ENCODE results near the gene SPINK1. TPM values are rescaled to one million over a fixed set of nuclear protein-coding genes. Genes with fewer than 3 reads are reported as not detected.

The SPINK1 gene
- total and polyA plus RNA-seq, 2 of the 4 experiments (the other 2 are of a cell fraction): not detected

- Histone ChIP-seq H3K4me2 (ENCODE audit: low read depth, low read length) (no peak within 1 kb of the TSS), H2AK9ac (replicated peaks; ENCODE audit: low read depth, low read length, poor library complexity) (no peak within 1 kb of the TSS), H2AFZ (replicated peaks; ENCODE audit: low read length, poor library complexity) (peak within 1 kb of the TSS; percentile 34), H3K9me1 (ENCODE audit: insufficient read depth, low read length) (no peaks in the 10 kb centered on the region), H4K5ac (ENCODE audit: low read depth, low read length) (no peak within 1 kb of the TSS), H3K27ac (ENCODE audit: insufficient read depth, low read length) (no peak within 1 kb of the TSS), H3K4me3 (ENCODE audit: insufficient read depth, low read depth, low read length) (no peak within 1 kb of the TSS), H4K91ac (ENCODE audit: insufficient read depth, low read depth, low read length) (no peak within 1 kb of the TSS), H3K14ac (replicated peaks; ENCODE audit: low read depth, low read length) (no peak within 1 kb of the TSS), H2BK20ac (ENCODE audit: low read depth, low read length) (no peak within 1 kb of the TSS), H2BK15ac (ENCODE audit: low read depth, low read length) (no peak within 1 kb of the TSS), H3K27me3 (ENCODE audit: control insufficient read depth, insufficient read depth, low read length) (no peaks in the 10 kb centered on the region), H2BK5ac (ENCODE audit: low read depth, low read length, poor library complexity, severe bottlenecking) (no peak within 1 kb of the TSS), H3K18ac (ENCODE audit: low read depth, low read length) (no peak within 1 kb of the TSS), H3K23ac (ENCODE audit: low read depth, low read length) (no peak within 1 kb of the TSS), H3K56ac (ENCODE audit: extremely low read depth, insufficient read depth, low read length) (no peak within 1 kb of the TSS), H2AK5ac (ENCODE audit: low read depth, low read length) (no peak within 1 kb of the TSS), H3K36me3 (ENCODE audit: control insufficient read depth, insufficient read depth, low read length) (no peaks in the 10 kb centered on the region), H4K20me1 (ENCODE audit: insufficient read depth, low read length) (no peaks in the 10 kb centered on the region), H3K4me1 (ENCODE audit: control insufficient read depth, insufficient read depth, low read length) (no peaks in the 10 kb centered on the region), H2BK120ac (ENCODE audit: low read depth, low read length) (no peak within 1 kb of the TSS), H3K9me3 (ENCODE audit: control insufficient read depth, insufficient read depth, low read length) (no peaks in the 10 kb centered on the region), H3K79me1 (ENCODE audit: low read depth in 1 of 2, low read length in 2 of 2) (no peaks in the 10 kb centered on the region), H3K9ac (ENCODE audit: low read depth, low read length) (no peak within 1 kb of the TSS), H3K4ac (ENCODE audit: low read depth, low read length) (no peak within 1 kb of the TSS), H4K8ac (ENCODE audit: low read depth in 2 of 2, low read length in 2 of 2) (no peak within 1 kb of the TSS)
- ChIA-PET POLR2A (ENCODE audit: unreplicated experiment) (interaction anchor here (0.7 kb wide), 1 partner anchor 195 kb away, joined by 6 read pairs; no protein-coding TSS in a partner anchor), CTCF (no interaction called here)
- in situ Hi-C loops (cut with MboI; ENCODE audit: low sequenced_read_pairs) (no loop called here), dilution Hi-C loops (cut with HindIII; ENCODE audit: low sequenced_read_pairs, unreplicated experiment) (no loop called here), intact Hi-C loops (cut with micrococcal nuclease) (loop anchor here (5.0 kb wide), 1 partner anchor 70 kb away; no protein-coding TSS in a partner anchor)
- ATAC-seq (ENCODE audit: low read depth): peak; percentile 27; the same call in 1 of the 2 replicates
- WGBS, 2 experiments (ENCODE audit: extremely low coverage in 2 of 2, insufficient read length in 1 of 2): no CpG with 5 or more reads among the region's 19 CpGs
- no TSS peak for BruUV-seq (replicated peaks)
- peak; percentile 1 for DNase-seq
- TF ChIP-seq CHD1 (IDR thresholded peaks at IDR 0.05; ENCODE audit: low read depth, low read length) (no peak), USF2 (IDR thresholded peaks at IDR 0.05; ENCODE audit: low read depth, low read length) (no peak), RAD21 (IDR thresholded peaks at IDR 0.05; ENCODE audit: low read length) (no peak), MAZ (IDR thresholded peaks at IDR 0.05; ENCODE audit: borderline replicate concordance, low read depth, low read length) (no peak), POLR2A (IDR thresholded peaks at IDR 0.05; ENCODE audit: low read depth, low read length) (no peak), ELK1 (IDR thresholded peaks at IDR 0.05; ENCODE audit: borderline replicate concordance, low read depth, low read length) (no peak), MAFK (IDR thresholded peaks at IDR 0.05; ENCODE audit: low read depth, low read length) (no peak), SMC3 (IDR thresholded peaks at IDR 0.05; ENCODE audit: low read depth, low read length) (no peak), BHLHE40 (IDR thresholded peaks at IDR 0.05; ENCODE audit: low read depth, low read length) (no peak), CTCF (conservative IDR thresholded peaks at IDR 0.05; ENCODE audit: low read depth, low read length) (no peak), NFE2L2 (IDR thresholded peaks at IDR 0.05; ENCODE audit: low read depth, low read length) (no peak), FOS (IDR thresholded peaks at IDR 0.05; ENCODE audit: low read depth, low read length) (no peak), CEBPB (IDR thresholded peaks at IDR 0.05; ENCODE audit: low read depth, low read length) (no peak), MXI1 (IDR thresholded peaks at IDR 0.05; ENCODE audit: borderline replicate concordance, low read depth, low read length) (no peak), RCOR1 (IDR thresholded peaks at IDR 0.05; ENCODE audit: insufficient replicate concordance, low read length) (no peak)
Measured at GRCh38 chr5:147782110-147783028, 49.1 kb downstream of the SPINK1 start, which contains the start of gene JAKMIP2. Gene JAKMIP2 (minus strand): TSS chr5:147782728. CDS start chr5:147671806, 110,922 bp downstream.
